GM12875 (cell line): ENCODE measurements around the gene MKI67.

Source experiments
- H3K4me3 ChIP-seq: one replicate; pipeline ENCODE4 v1.5.1; 2011; ENCODE audit warnings: low read depth, low read length, control low read depth
- TF ChIP-seq, protein P1 (sequence below): IDR thresholded peaks from 2 replicates; pipeline ENCODE4 v1.5.1; 2011; ENCODE audit warnings: low read depth, mild to moderate bottlenecking, control low read depth, inconsistent platforms, low read length, moderate library complexity, borderline replicate concordance; ENCODE audit not compliant: insufficient read depth

Gene MKI67

DNA sequence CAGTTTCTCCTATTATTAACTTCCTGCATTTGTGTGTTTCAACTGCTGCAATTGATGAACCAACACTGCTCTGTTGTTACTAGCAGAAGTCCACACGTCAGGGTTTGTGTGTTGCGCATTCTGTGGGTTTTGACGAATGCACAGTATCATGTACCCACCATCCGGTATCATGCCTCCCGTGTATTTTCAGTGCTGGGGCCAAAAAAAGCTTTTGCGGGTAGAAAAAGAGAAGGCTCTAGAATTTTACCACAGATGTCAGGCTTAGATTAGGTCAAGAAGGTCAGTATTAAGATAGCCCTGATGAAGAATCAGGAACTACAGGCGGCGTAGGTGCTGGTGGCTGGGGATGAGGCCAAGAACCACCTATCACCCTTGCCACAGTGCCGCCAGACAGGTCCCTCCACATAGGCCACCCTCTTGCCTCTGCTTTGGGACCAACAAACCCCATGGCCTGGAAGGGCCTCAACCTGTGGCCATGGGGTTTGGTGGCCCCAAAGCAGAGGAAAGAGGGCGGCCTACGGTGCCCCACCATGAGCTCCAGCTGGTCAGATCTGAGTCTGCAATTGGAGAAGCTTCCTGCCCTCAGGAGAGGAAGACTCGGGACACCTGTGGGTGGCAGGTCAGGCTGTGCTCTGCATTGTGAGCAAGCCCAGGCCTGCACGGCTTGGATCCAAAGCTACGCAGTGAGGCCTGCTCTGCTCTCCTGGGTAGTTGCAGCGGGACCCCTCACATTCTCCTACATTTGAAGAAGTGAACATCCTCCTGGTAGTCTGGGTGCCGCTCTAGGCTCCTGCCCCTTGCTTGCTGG lies 71.9 kb downstream of the MKI67 start:
- H3K4me3 ChIP-seq: no peak overlapping the region
- TF ChIP-seq, protein P1, sequence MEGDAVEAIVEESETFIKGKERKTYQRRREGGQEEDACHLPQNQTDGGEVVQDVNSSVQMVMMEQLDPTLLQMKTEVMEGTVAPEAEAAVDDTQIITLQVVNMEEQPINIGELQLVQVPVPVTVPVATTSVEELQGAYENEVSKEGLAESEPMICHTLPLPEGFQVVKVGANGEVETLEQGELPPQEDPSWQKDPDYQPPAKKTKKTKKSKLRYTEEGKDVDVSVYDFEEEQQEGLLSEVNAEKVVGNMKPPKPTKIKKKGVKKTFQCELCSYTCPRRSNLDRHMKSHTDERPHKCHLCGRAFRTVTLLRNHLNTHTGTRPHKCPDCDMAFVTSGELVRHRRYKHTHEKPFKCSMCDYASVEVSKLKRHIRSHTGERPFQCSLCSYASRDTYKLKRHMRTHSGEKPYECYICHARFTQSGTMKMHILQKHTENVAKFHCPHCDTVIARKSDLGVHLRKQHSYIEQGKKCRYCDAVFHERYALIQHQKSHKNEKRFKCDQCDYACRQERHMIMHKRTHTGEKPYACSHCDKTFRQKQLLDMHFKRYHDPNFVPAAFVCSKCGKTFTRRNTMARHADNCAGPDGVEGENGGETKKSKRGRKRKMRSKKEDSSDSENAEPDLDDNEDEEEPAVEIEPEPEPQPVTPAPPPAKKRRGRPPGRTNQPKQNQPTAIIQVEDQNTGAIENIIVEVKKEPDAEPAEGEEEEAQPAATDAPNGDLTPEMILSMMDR: no peak

DNA sequence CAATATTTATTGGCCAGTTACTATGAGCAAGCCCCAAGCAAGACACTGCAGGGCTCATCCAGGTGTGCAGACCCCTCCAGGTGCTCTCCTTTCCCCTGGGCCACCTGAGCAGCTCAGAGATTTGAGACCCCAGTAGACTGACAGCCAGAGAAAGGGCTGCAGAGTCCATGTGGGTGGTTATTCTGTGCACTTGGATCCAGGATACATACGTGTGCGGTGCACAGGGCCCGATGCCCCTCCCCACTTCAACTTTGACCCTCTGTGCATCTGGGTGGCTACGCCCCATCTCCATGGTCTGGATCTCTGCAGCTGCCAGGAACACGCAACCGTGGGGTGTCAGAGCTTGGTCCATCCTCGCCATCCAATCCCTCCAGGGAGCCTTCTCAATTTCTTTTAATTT lies 72.9 kb downstream of the MKI67 start:
- TF ChIP-seq, protein P1: no peak
- no peak overlapping the region for H3K4me3 ChIP-seq

DNA sequence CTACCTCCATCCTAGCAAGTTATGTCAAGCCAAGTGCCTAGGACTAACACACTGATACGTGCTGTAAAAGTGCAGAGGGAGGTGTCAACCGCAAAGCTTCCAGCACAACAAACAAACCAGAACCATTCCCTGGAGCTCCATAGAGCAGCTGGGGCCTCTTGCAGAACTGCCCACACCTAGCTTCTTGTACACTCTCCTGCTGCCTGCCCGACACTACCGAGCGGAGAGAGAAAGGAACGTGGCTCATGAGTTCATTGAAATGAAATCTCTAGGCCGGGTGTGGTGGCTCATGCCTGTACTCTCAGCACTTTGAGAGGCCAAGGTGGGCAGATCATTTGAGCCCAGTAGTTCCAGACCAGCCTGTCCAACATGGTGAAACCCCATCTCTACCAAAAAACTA lies 73.5 kb downstream of the MKI67 start:
- TF ChIP-seq, protein P1: no peak
- no peak overlapping the region for H3K4me3 ChIP-seq

DNA sequence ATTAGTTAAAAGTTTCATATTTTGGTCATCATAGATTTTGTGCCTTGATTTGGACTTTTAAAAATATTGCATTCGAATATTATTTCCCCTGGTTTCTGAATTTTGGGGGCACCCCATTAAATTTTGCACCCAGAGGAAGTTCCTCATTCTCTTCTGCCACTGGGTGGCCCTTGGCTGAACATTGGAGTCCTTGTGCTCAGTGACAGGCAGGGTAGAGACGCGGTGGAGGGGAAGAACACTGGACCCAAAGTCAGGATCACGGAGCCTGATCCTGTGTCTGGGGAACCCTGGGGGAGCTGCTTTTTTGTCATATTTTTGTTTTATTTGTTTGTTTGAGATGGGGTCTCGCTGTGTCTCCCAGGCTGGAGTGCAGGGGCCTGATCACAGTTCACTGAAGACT lies 74.7 kb downstream of the MKI67 start:
- H3K4me3 ChIP-seq: no peak overlapping the region
- TF ChIP-seq, protein P1: no peak

DNA sequence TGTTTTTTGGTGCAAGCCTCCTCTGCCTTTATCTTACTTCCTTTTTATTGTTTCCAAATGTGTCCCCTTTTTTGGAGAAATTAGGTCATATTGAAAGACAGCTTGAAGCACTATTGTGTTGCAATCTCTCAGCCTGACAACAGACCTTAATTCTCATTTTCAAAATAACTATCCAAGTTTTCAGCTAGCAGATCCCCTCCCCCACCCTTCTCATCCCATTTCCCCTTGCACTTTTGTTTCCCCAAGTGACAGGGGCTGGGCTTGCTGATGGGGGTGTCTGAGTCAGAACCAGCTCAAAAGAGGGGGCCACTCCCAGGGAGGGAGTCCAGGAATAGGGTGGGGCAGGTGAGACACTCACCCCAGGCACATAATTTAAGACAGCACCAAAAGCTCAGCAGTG lies 75.3 kb downstream of the MKI67 start:
- TF ChIP-seq, protein P1: no peak
- no peak overlapping the region for H3K4me3 ChIP-seq

DNA sequence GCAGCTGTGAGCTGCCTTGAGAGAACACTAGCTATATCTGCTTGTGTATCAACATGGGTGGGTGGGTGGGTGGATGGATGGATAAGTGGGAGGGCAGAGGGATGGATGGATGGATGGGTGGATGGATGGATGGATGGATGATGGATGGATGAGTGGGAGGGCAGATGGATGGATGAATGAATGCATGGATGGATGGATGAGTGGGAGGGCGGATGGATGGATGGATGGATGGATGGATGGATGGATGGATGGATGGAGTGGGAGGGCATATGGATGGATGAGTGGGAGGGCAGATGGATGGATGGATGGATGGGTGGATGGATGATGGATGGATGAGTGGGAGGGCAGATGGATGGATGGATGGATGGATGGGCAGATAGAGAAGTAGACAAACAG lies 76.1 kb downstream of the MKI67 start:
- TF ChIP-seq, protein P1: no peak
- no peak overlapping the region for H3K4me3 ChIP-seq
